Mesenchymal stem cell (in vitro differentiated cells and primary cell): Measurements from ENCODE around the gene INPP5A.
A peak's percentile ranks its signal among the peaks of the same experiment; 100 is the strongest.

Experiments
- DNase-seq: peaks from one replicate; pipeline ENCODE4 v3.0.0-alpha.2; 2013
- H2AFZ ChIP-seq: one replicate; pipeline ENCODE4 v1.6.1; 2013; ENCODE audit warnings: low read depth, mild to moderate bottlenecking, control low read depth, inconsistent platforms, low read length, moderate library complexity
- H2AK5ac ChIP-seq: 2 replicates; pipeline ENCODE4 v1.6.1; 2013; ENCODE audit warnings: low read length, moderate library complexity, mild to moderate bottlenecking, inconsistent platforms; ENCODE audit not compliant: severe bottlenecking
- H2BK120ac ChIP-seq: one replicate; pipeline ENCODE4 v1.6.1; 2013; ENCODE audit warnings: low read depth, mild to moderate bottlenecking, inconsistent platforms, low read length, moderate library complexity
- H2BK12ac ChIP-seq, 2 experiments: one replicate each; pipeline ENCODE4 v1.6.1; 2013; ENCODE audit warnings: inconsistent platforms in 2 of 2, low read length in 2 of 2, mild to moderate bottlenecking in 2 of 2, moderate library complexity in 2 of 2, control low read depth in 1 of 2
- H2BK15ac ChIP-seq: one replicate; pipeline ENCODE4 v1.6.1; 2013; ENCODE audit warnings: mild to moderate bottlenecking, low read depth, inconsistent platforms; ENCODE audit not compliant: poor library complexity, severe bottlenecking
- H2BK5ac ChIP-seq: 2 replicates; pipeline ENCODE4 v1.6.1; 2013; ENCODE audit warnings: low read depth, mild to moderate bottlenecking, low read length, control low read depth, inconsistent platforms; ENCODE audit not compliant: poor library complexity, severe bottlenecking
- H3K14ac ChIP-seq, 2 experiments: one replicate each; pipeline ENCODE4 v1.6.1; 2013; ENCODE audit warnings: inconsistent platforms in 2 of 2, low read length in 2 of 2, control low read depth in 1 of 2, mild to moderate bottlenecking in 1 of 2, moderate library complexity in 1 of 2
- H3K18ac ChIP-seq, 2 experiments: one replicate each; pipeline ENCODE4 v1.6.1; 2013; ENCODE audit warnings: inconsistent platforms in 2 of 2, low read length in 2 of 2, control low read depth in 1 of 2, low read depth in 1 of 2, mild to moderate bottlenecking in 1 of 2
- H3K23ac ChIP-seq, 2 experiments: one replicate each; pipeline ENCODE4 v1.6.1; 2013; ENCODE audit warnings: inconsistent platforms in 2 of 2, low read length in 2 of 2, mild to moderate bottlenecking in 2 of 2, moderate library complexity in 2 of 2, control low read depth in 1 of 2
- H3K27ac ChIP-seq: 2 replicates; pipeline ENCODE4 v1.5.1; 2013; ENCODE audit warnings: mild to moderate bottlenecking, moderate library complexity, low read length, control low read depth, inconsistent platforms; ENCODE audit not compliant: poor library complexity, severe bottlenecking
- H3K27me3 ChIP-seq, 2 experiments: 2 replicates each; pipeline versions ENCODE4 v1.6.1 to v1.7.0; 2013; ENCODE audit warnings: low read length in 2 of 2, mild to moderate bottlenecking in 2 of 2, moderate library complexity in 2 of 2, control low read depth in 1 of 2, inconsistent platforms in 1 of 2; ENCODE audit not compliant: control insufficient read depth in 1 of 2, insufficient read depth in 1 of 2
- H3K36me3 ChIP-seq, 2 experiments: 2 replicates each; pipeline versions ENCODE4 v1.6.1 to v1.7.0; 2013; ENCODE audit warnings: low read length in 2 of 2, control low read depth in 1 of 2, inconsistent platforms in 1 of 2, low read depth in 1 of 2, mild to moderate bottlenecking in 1 of 2; ENCODE audit not compliant: insufficient read depth in 2 of 2, control insufficient read depth in 1 of 2
- H3K4ac ChIP-seq, 2 experiments: one replicate each; pipeline ENCODE4 v1.6.1; 2013; ENCODE audit warnings: inconsistent platforms in 2 of 2, low read length in 2 of 2, mild to moderate bottlenecking in 2 of 2, moderate library complexity in 2 of 2, control low read depth in 1 of 2, low read depth in 1 of 2
- H3K4me1 ChIP-seq: 2 replicates; pipeline ENCODE4 v1.6.1; 2013; ENCODE audit warnings: low read depth, low read length, control low read depth; ENCODE audit not compliant: control insufficient read depth, insufficient read depth
- H3K4me2 ChIP-seq: 2 replicates; pipeline ENCODE4 v1.6.1; 2013; ENCODE audit warnings: low read length, mild to moderate bottlenecking, inconsistent platforms; ENCODE audit not compliant: poor library complexity, severe bottlenecking
- H3K4me3 ChIP-seq, 2 experiments: 2 replicates each; pipeline versions ENCODE4 v1.5.1 to v1.7.0; 2013; ENCODE audit warnings: low read length in 2 of 2, mild to moderate bottlenecking in 2 of 2, control low read depth in 1 of 2, low read depth in 1 of 2; ENCODE audit not compliant: insufficient read depth in 1 of 2
- H3K79me1 ChIP-seq: replicated peaks from 2 replicates; pipeline ENCODE4 v1.6.1; 2013; ENCODE audit warnings: mild to moderate bottlenecking, control low read depth, low read length, inconsistent platforms; ENCODE audit not compliant: poor library complexity, severe bottlenecking
- H3K9ac ChIP-seq: 2 replicates; pipeline ENCODE4 v1.7.0; 2013; ENCODE audit warnings: mild to moderate bottlenecking, low read length, moderate library complexity
- H3K9me3 ChIP-seq: 2 replicates; pipeline ENCODE4 v1.7.0; 2013; ENCODE audit warnings: mild to moderate bottlenecking, low read length; ENCODE audit not compliant: control insufficient read depth
- H4K8ac ChIP-seq: one replicate; pipeline ENCODE4 v1.6.1; 2013; ENCODE audit warnings: inconsistent platforms, mild to moderate bottlenecking, low read length, moderate library complexity
- H4K91ac ChIP-seq: one replicate; pipeline ENCODE4 v1.6.1; 2013; ENCODE audit warnings: mild to moderate bottlenecking, low read length, inconsistent platforms
- whole genome bisulfite sequencing: methylation state at CpG from one replicate; pipeline ENCODE4 v1.1.7; 2013; ENCODE audit warnings: mixed read lengths; 5-methylcytosine and 5-hydroxymethylcytosine counted together

Gene INPP5A

DNA sequence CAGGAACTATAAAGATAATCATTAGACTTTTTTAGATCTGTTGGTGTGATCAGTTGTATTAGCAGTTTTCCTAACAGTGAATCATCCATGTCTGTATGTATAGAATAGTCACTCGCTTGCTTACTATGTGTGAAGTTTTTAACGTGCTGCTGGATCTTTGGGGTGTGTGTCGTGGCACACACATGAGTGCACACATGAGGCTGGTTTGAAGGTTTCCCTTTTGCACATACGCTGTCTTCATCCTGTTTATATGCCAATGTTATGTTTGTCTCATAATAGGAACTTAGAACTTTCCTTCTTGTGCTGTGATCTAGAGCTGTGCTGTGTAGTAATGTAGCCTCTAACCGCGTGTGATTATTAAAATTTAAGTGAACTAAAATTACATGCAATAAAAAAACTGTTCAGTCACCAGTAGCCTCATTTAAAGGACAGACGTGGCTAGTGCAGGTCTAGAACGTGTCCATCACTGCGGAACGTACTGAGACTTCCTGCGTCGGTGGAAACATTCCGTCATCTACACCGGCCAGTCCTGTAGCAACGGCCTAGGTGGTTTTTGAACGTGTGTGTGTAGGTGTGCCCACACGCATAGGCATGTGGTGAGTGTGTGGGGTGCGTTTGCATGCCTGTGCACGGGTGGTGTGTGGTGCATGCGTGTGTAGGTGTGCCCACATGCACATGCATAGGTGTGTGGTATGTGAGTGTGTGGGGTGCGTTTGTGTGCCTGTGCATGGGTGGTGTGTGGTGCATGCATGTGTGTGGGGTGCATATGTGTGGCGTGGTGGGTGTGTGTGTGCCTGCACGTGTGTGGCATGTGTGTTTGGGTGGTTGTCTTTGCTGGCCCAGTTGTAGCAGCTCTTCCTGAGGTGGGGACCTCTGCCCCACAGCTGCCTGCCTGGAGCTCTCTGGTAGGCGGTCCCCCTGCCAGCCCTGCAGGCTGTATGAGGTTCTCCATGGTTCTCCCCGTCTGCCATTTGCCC lies 56.6 kb downstream of the INPP5A start:
- Histone ChIP-seq H3K27ac (no peak overlapping the region), H3K36me3 (peaks cover 0 to 12% of the 10 kb centered on the region in 2 experiments), H3K27me3 (no peaks in the 10 kb centered on the region), H3K79me1 (peaks cover 50% of the 10 kb centered on the region), H2BK12ac (peak overlapping the region in 1 of 2 experiments; percentile 77), H3K23ac (peak overlapping the region in 1 of 2 experiments; percentile 70), H2AFZ (no peak overlapping the region), H2BK5ac (no peak overlapping the region), H3K14ac (peak overlapping the region in 1 of 2 experiments; percentile 99), H3K4me1 (peaks cover 35% of the 10 kb centered on the region), H4K8ac (peak overlapping the region; percentile 3), H4K91ac (peak overlapping the region; percentile 86), H3K18ac (peak overlapping the region in 1 of 2 experiments; percentile 80), H3K4ac (no peak overlapping the region), H2BK120ac (no peak overlapping the region), H3K4me2 (no peak overlapping the region), H2BK15ac (no peak overlapping the region), H3K9me3 (no peaks in the 10 kb centered on the region), H2AK5ac (no peak overlapping the region), H3K4me3 (no peak overlapping the region), H3K9ac (no peak overlapping the region)
- no peak for DNase-seq
- WGBS: 84% methylated on average over 24 of the region's 25 CpGs

DNA sequence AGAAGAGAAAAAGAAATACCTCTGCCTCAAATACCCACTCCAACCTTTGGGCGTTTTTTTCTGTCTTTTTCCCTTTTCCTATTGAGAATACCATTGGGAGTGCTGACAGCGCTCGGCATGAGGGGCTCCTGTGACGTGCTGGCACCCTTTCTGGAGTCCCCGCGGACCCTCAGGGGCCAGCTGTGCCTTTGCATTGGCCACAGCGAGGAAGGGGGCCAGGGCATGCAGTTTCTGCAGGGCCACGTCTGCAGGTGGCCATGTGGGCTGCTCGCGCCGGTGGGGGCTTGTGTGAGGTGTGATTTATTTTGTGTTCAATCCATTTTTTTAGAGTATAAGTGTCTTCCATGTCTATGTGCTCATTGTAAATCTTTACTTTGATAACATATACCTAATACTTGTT lies 57.4 kb downstream of the INPP5A start:
- no peak overlapping the region for H2BK120ac ChIP-seq
- H3K9ac ChIP-seq: no peak overlapping the region
- H3K27ac ChIP-seq: no peak overlapping the region
- H3K4me2 ChIP-seq: no peak overlapping the region
- H2AFZ ChIP-seq: no peak overlapping the region
- H3K23ac ChIP-seq: no peak overlapping the region
- H2AK5ac ChIP-seq: no peak overlapping the region
- peaks cover 0 to 11% of the 10 kb centered on the region in 2 experiments for H3K36me3 ChIP-seq
- 91% methylated on average over 8 of the region's 11 CpGs for WGBS
- no peak overlapping the region for H4K8ac ChIP-seq
- H3K4ac ChIP-seq: no peak overlapping the region
- H2BK15ac ChIP-seq: no peak overlapping the region
- no peak overlapping the region for H3K4me3 ChIP-seq
- no peak for DNase-seq
- H3K27me3 ChIP-seq: no peaks in the 10 kb centered on the region
- peaks cover 1% of the 10 kb centered on the region for H3K9me3 ChIP-seq
- peaks cover 34% of the 10 kb centered on the region for H3K4me1 ChIP-seq
- H2BK12ac ChIP-seq: no peak overlapping the region
- no peak overlapping the region for H3K18ac ChIP-seq
- no peak overlapping the region for H2BK5ac ChIP-seq
- no peak overlapping the region for H4K91ac ChIP-seq
- H3K14ac ChIP-seq: no peak overlapping the region
- H3K79me1 ChIP-seq: peaks cover 49% of the 10 kb centered on the region

DNA sequence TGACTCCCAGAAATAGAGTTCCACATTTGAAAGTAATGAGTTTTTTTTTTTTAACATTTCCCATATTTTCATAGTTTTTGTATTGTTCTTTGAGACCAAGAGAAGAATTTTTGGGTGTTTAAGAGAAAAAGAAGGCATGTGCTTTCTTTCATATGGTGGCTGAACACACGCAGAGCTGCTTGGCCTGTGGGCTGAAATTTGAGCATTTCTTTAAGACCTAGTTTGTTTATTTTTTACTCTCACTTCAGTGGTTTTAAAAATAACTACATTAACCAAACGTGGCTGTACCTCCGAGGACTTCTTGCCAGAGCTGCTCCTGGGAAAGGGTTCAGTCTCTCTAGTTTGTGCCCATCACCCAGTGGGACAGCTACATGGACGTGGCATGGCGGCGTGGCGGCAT lies 58.3 kb downstream of the INPP5A start:
- H3K14ac ChIP-seq: no peak overlapping the region
- no peak overlapping the region for H2AK5ac ChIP-seq
- 65% methylated on average over 7 of the region's 7 CpGs for WGBS
- H3K27me3 ChIP-seq: no peaks in the 10 kb centered on the region
- no peak overlapping the region for H3K18ac ChIP-seq
- H3K4ac ChIP-seq: no peak overlapping the region
- H3K4me1 ChIP-seq: peaks cover 26% of the 10 kb centered on the region
- no peak overlapping the region for H2BK120ac ChIP-seq
- no peak overlapping the region for H4K91ac ChIP-seq
- no peak overlapping the region for H3K27ac ChIP-seq
- peaks cover 46% of the 10 kb centered on the region for H3K79me1 ChIP-seq
- H2AFZ ChIP-seq: no peak overlapping the region
- H3K36me3 ChIP-seq: peaks cover 0 to 4% of the 10 kb centered on the region in 2 experiments
- no peak overlapping the region for H2BK15ac ChIP-seq
- no peak overlapping the region for H3K23ac ChIP-seq
- H3K9me3 ChIP-seq: peaks cover 10% of the 10 kb centered on the region
- no peak overlapping the region for H3K4me2 ChIP-seq
- H4K8ac ChIP-seq: no peak overlapping the region
- no peak overlapping the region for H2BK5ac ChIP-seq
- no peak overlapping the region for H3K4me3 ChIP-seq
- no peak overlapping the region for H2BK12ac ChIP-seq
- DNase-seq: no peak
- no peak overlapping the region for H3K9ac ChIP-seq

DNA sequence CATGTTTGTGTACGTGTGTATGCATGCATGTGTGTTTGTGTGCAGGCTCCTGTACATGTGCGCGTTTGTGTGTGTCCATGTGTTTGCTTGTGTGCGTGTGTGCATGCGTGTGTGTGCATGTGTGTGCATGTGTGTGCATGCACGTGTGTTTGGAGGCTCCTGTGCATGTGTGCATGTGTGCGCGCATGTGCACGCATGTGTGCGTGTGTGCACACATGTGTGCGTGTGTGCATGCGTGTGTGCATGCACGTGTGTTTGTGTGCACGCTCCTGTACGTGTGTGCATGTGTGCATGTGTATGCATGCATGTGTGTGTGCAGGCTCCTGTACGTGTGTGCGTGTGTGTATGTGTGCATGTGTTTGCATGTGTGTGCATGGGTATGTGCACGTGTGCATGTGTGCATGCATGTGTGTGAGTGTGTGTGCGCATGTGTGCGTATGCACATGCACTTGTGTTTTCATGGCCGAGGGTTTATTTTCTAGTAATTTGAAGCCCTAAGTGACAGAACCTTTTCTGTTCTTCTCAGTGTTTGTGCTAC lies 59.2 kb downstream of the INPP5A start:
- Histone ChIP-seq H4K91ac (peak overlapping the region; percentile 12), H3K36me3 (peaks cover 0 to 4% of the 10 kb centered on the region in 2 experiments), H2AK5ac (no peak overlapping the region), H3K9ac (no peak overlapping the region), H3K27ac (no peak overlapping the region), H3K4me2 (no peak overlapping the region), H2BK12ac (no peak overlapping the region), H3K23ac (no peak overlapping the region), H3K18ac (no peak overlapping the region), H2BK15ac (no peak overlapping the region), H4K8ac (no peak overlapping the region), H3K4ac (no peak overlapping the region), H3K27me3 (no peaks in the 10 kb centered on the region), H2BK120ac (no peak overlapping the region), H2AFZ (no peak overlapping the region), H3K4me3 (no peak overlapping the region), H3K4me1 (peaks cover 18% of the 10 kb centered on the region), H2BK5ac (no peak overlapping the region), H3K9me3 (peaks cover 12% of the 10 kb centered on the region), H3K79me1 (peaks cover 42% of the 10 kb centered on the region), H3K14ac (peak overlapping the region in 1 of 2 experiments; percentile 1)
- 89% methylated on average over 19 of the region's 21 CpGs for WGBS
- no peak for DNase-seq
